Fibroblast of mammary gland (primary cell): Measurements from ENCODE around the gene ELMO1.

ENCODE experiments used
- DNase-seq: peaks from one replicate; pipeline ENCODE4 v3.0.0-alpha.2; 2010; ENCODE audit warnings: low read depth
- H3K4me3 ChIP-seq: 2 replicates; pipeline ENCODE4 v1.5.1; 2011; ENCODE audit warnings: low read depth, mild to moderate bottlenecking, low read length, moderate library complexity; ENCODE audit not compliant: control insufficient read depth
- TF ChIP-seq, protein P1 (sequence below): conservative IDR thresholded peaks from 2 replicates; pipeline ENCODE4 v1.5.1; 2011; ENCODE audit warnings: low read depth, low read length, inconsistent platforms; ENCODE audit not compliant: control insufficient read depth, insufficient read depth

Gene ELMO1

DNA sequence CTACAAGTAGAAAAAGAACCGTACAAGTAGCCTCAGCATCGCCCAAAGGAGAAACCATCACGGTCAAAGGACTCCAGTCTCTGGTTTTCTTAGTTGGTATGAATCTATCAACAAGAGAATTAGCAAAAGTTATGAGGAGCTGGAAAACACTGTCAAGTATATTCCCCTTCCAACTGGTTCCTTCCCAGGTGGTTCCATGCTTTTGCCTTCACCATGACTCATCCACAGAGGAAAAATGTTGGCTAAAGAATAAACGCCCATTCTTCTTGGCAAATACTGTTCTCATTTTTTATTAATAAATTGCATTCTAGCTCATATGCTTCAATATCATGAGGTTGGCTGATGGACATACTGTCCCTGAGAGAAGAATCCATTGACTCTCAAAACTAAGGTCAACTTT is 6.4 kb downstream of the ELMO1 start:
- no peak for DNase-seq
- no peak overlapping the region for H3K4me3 ChIP-seq
- TF ChIP-seq, protein P1, sequence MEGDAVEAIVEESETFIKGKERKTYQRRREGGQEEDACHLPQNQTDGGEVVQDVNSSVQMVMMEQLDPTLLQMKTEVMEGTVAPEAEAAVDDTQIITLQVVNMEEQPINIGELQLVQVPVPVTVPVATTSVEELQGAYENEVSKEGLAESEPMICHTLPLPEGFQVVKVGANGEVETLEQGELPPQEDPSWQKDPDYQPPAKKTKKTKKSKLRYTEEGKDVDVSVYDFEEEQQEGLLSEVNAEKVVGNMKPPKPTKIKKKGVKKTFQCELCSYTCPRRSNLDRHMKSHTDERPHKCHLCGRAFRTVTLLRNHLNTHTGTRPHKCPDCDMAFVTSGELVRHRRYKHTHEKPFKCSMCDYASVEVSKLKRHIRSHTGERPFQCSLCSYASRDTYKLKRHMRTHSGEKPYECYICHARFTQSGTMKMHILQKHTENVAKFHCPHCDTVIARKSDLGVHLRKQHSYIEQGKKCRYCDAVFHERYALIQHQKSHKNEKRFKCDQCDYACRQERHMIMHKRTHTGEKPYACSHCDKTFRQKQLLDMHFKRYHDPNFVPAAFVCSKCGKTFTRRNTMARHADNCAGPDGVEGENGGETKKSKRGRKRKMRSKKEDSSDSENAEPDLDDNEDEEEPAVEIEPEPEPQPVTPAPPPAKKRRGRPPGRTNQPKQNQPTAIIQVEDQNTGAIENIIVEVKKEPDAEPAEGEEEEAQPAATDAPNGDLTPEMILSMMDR, result no peak

DNA sequence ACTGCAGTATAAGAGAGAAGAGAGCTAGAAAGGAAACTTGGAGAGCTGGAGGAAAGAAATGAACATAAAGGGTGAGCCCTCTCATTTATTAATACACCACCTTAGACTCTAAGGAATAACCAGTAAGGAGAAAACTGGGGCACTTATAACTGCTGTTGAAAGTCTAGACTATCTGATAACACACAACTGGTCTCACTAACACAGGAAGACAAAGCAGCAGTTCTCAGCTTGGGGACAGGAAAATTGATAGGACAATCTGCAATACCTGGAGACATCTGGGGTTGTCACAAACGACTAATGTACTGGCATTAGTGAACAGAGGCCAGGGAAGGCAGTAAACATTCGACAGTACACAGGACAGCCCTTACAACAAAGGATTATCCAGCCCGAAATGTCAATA is 6.8 kb downstream of the ELMO1 start:
- H3K4me3 ChIP-seq, result no peak overlapping the region
- TF ChIP-seq, protein P1, result no peak
- no peak for DNase-seq

DNA sequence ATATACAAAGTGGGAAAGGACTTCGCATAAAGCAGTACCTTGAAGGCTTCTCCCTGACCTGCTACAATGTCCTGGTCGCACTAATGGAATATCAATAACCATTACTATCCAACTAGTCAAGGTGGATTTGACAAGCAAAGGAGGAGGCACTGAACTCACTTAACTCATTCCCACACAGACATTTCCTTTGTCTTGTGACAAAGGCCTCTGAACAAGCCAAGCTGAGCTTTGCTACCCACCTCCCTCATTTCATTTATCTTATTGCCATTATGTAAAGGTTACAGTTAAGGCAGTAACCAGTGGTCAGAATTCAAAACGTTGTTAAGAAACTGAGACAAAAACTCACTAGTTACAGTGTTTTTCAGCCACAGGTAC is 7.3 kb downstream of the ELMO1 start:
- TF ChIP-seq, protein P1, result no peak
- no peak for DNase-seq
- no peak overlapping the region for H3K4me3 ChIP-seq

DNA sequence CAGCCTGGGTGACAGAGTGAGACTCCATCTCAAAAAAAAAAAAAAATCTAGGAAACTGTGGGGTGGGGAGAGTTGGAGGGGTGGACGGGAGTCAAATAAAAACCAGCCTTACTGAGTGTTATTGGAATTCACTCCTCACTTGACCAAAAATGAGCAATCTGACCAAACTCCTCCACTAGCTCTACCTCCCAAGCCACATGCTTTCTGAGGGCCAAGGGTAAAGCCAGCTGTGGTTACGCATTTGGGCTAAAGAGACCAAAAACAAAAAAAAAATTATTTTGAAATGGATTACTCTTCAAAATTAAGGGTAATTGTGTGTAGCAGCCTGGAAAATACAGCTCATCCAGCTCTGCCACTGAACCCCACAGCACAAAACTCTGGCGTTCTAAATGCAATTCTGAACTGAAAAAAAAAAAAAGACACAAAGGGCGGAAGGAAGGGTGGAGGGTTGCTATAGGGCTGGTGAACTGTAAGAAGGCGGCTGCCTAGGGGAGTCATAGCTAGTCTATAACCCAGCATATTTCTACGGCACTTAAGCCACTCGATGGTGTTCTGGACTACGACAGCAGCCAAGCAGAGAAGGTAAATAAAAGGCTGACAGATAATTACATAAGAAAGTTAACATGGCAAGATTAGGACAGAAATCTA is 7.8 kb downstream of the ELMO1 start:
- no peak overlapping the region for H3K4me3 ChIP-seq
- DNase-seq, result no peak
- TF ChIP-seq, protein P1, result no peak

DNA sequence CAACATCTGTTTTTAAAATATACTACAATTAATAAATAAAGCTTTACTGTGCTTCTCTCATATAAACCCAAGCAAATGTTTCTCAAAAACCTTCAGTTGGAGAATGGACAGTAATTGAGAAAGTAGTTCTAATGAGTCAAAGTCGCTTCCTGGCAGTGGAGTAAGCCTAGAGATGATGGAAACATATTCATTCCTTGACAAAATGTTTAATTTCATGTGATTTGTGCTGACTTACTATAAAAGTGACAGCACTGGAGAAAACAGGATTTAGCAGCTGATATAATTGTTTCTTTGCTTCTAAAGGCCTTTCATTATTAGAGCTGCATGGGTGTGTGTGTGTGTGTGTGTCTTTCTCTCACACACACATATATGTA is 9.0 kb downstream of the ELMO1 start:
- no peak for DNase-seq
- TF ChIP-seq, protein P1, result no peak
- no peak overlapping the region for H3K4me3 ChIP-seq

DNA sequence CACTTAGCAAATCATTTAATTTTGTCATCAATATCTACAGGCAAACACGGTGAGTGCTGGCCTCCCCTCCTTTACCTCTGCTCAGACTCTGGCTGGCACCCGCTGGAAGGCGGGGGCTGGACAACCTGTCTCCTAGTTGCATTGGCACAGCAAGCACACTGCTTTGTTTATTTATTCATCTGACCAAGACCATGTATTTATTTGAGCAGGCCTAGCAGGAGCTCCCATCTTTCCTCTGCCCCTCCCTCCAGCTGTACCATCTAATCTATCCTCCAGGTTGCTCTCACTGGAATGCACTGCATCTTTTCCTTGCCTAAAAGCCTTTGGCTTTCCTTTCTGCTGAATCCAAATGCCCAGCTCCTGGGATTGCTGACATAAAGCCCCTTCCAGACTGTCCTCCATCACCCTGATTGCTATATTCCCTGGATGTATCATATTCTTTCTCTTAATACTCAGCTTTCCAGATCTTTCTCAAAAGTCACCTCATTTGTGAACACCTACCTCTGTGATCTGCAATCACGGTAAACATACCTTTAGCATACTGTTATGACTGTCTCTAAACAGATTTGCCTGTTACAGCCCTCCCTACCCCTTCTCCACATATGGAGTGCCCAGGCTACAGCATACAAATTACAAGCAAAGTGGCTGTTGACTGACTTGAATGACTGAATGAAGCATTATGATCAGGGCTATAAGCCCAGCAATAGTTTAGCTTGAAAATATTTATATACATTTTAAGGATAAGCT is 9.6 kb downstream of the ELMO1 start:
- TF ChIP-seq, protein P1, result no peak
- no peak overlapping the region for H3K4me3 ChIP-seq
- no peak for DNase-seq
